ENCODE data around the gene AP1G2.
"Not testable (repeated sequence)": the region's sequence is repeated elsewhere in the genome, so short reads cannot be mapped to it uniquely, and the experiment has no call there.

Gene AP1G2

GRCh38 chr14:23604148-23604547 is 36.6 kb upstream of the AP1G2 start:
- no peak for TF ChIP-seq CTCF (IDR thresholded peaks at IDR 0.05; ENCODE audit: insufficient read depth, low read depth, low read length, missing control alignments)
- no peak overlapping the region for H3K4me3 ChIP-seq (ENCODE audit: low read depth, low read length)
- DNase-seq (ENCODE audit: low read depth) = no peak

DNA sequence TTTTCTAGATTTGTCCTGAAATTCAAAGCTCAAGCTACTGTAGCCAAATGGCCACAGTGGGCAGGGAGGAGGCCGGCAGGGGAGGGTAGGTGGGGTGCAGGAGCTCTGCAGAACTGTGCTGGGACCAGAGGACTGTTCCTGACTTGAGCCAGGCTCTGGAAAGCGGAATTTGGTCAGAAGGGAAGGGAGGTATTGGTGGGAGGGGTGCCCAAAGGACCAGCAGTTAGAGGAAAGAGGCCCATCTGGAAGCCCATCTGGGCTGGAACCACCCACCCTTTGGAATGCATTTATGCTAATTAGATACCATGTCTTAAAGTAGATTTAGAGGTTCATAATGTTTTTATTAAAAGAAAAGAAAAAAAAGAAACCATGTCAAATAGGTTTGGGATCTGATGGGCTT is 35.5 kb upstream of the AP1G2 start:
- no peak for TF ChIP-seq CTCF (IDR thresholded peaks at IDR 0.05; ENCODE audit: insufficient read depth, low read depth, low read length, missing control alignments)
- no peak for DNase-seq (ENCODE audit: low read depth)
- no peak overlapping the region for H3K4me3 ChIP-seq (ENCODE audit: low read depth, low read length)

GRCh38 chr14:23602181-23603095 is 34.8 kb upstream of the AP1G2 start:
- no peak for TF ChIP-seq CTCF (IDR thresholded peaks at IDR 0.05; ENCODE audit: insufficient read depth, low read depth, low read length, missing control alignments)
- DNase-seq (ENCODE audit: low read depth) = peak; percentile 46
- no peak overlapping the region for H3K4me3 ChIP-seq (ENCODE audit: low read depth, low read length)

DNA sequence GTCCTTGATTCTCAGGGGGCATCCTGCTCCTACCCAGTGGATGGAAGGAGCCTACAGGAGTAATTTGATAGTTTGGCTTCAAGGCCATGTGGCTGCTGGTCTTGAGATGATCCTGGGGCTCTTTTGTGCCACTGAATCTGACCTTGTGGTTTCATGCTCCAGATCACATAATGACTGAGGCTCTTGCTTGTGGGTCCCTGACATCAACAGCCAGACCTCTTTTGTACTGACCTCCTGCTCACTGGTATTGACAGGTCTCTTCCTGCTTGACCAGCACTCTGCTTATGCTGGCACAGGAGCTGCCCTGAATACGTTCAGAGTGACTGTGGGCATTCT is 34.2 kb upstream of the AP1G2 start:
- no peak overlapping the region for H3K4me3 ChIP-seq (ENCODE audit: low read depth, low read length)
- DNase-seq (ENCODE audit: low read depth) = peak; percentile 79
- no peak for TF ChIP-seq CTCF (IDR thresholded peaks at IDR 0.05; ENCODE audit: insufficient read depth, low read depth, low read length, missing control alignments)

DNA sequence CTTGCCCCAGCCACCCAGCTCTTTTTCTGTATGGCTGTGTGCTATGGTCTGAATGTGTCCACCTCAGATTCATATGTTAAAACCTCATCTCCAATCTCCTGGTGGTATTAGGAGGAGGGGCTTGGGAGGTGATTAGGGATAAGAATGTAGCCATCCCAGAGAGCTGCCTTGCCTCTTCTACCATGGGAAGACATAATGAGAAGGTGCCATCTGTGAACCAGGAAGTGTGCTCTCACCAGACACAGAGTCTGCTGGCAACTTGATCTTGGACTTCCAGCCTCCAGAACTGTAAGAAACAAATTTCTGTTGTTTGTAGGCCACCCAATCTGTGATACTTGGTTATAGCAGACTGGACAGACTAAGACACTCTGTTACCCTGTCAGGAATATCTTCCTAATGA is 33.8 kb upstream of the AP1G2 start:
- no peak for DNase-seq (ENCODE audit: low read depth)
- no peak for TF ChIP-seq CTCF (IDR thresholded peaks at IDR 0.05; ENCODE audit: insufficient read depth, low read depth, low read length, missing control alignments)
- H3K4me3 ChIP-seq (ENCODE audit: low read depth, low read length) = no peak overlapping the region

- TF ChIP-seq CTCF (IDR thresholded peaks at IDR 0.05; ENCODE audit: insufficient read depth, low read depth, low read length, missing control alignments) = no peak
- no peak for DNase-seq (ENCODE audit: low read depth)
- H3K4me3 ChIP-seq (ENCODE audit: low read depth, low read length) = no peak overlapping the region
These were observed 33.2 kb upstream of the AP1G2 start for GRCh38 chr14:23600806-23601205.

GRCh38 chr14:23600322-23600707 is 32.7 kb upstream of the AP1G2 start:
- H3K4me3 ChIP-seq (ENCODE audit: low read depth, low read length) = no peak overlapping the region
- DNase-seq (ENCODE audit: low read depth) = no peak
- TF ChIP-seq CTCF (IDR thresholded peaks at IDR 0.05; ENCODE audit: insufficient read depth, low read depth, low read length, missing control alignments) = no peak

DNA sequence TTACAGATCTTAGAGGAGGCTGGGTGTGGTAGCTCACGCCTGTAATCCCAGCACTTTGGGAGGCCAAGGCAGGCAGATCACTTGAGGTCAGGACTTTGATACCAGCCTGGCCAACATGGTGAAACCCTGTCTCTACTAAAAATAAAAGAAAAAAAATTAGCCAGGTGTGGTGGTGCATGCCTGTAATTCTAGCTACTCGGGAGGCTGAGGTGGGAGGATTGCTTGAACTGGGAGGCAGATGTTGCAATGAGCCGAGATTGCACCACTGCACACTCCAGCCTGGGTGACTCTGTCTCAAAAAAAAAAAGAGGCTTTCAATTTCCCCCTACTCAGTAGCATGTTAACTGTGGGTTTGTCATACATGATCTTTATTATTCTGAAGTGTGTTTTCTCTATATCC is 26.6 kb upstream of the AP1G2 start:
- H3K4me3 ChIP-seq (ENCODE audit: low read depth, low read length); DNase-seq (ENCODE audit: low read depth): not testable (repeated sequence)

Measured in GM12865 (cell line).